CD8-positive, alpha-beta memory T cell (primary cell): ENCODE results near the gene UQCC2. TPM values are rescaled to one million over a fixed set of nuclear protein-coding genes. Genes with fewer than 3 reads are reported as not detected.
A peak's percentile ranks its signal among the peaks of the same experiment; 100 is the strongest.

Source experiments
- CTCF ChIA-PET: fragments of 350-600 bp; sonication (Branson Sonifier 250); formaldehyde crosslinking; loops from one replicate; lab custom pipeline; 2021; ENCODE audit warnings: antibody characterized with exemption; lab: Charles Lee
- POLR2A ChIA-PET: fragments of 350-600 bp; sonication (Branson Sonifier 250); formaldehyde crosslinking; loops from one replicate; lab custom pipeline; 2021; ENCODE audit warnings: antibody characterized with exemption; lab: Charles Lee
- DNase-seq, 5 donors: peaks; one replicate each; pipeline versions ENCODE4 v3.0.0 to v3.0.0-alpha.2; 2020 to 2022; ENCODE audit warnings: mixed read lengths in 1 of 5
- H3K27ac ChIP-seq: one replicate; pipeline ENCODE4 v1.7.0; 2013; ENCODE audit warnings: low read depth, mild to moderate bottlenecking, low read length, moderate library complexity
- H3K27me3 ChIP-seq: 2 replicates; pipeline ENCODE4 v1.7.0; 2013; ENCODE audit warnings: low read length, mild to moderate bottlenecking; ENCODE audit not compliant: insufficient read depth, poor library complexity, severe bottlenecking
- H3K36me3 ChIP-seq: 2 replicates; pipeline ENCODE4 v1.7.0; 2013; ENCODE audit warnings: mild to moderate bottlenecking, low read length, moderate library complexity; ENCODE audit not compliant: insufficient read depth
- H3K4me1 ChIP-seq: 2 replicates; pipeline ENCODE4 v1.7.0; 2013; ENCODE audit warnings: mild to moderate bottlenecking, low read length, moderate library complexity; ENCODE audit not compliant: insufficient read depth
- H3K4me3 ChIP-seq: 2 replicates; pipeline ENCODE4 v1.7.0; 2013; ENCODE audit warnings: mild to moderate bottlenecking, low read length
- H3K9me3 ChIP-seq: 2 replicates; pipeline ENCODE4 v1.7.0; 2013; ENCODE audit warnings: mild to moderate bottlenecking, low read length
- H3K27ac Mint-ChIP-seq, 8 donors: one replicate each; pipeline ENCODE4 v1.8.0; 2020 to 2021; ENCODE audit warnings: mixed read lengths in 8 of 8, mild to moderate bottlenecking in 6 of 8, inconsistent platforms in 3 of 8, moderate library complexity in 3 of 8
- H3K27me3 Mint-ChIP-seq, 2 donors: one replicate each; pipeline ENCODE4 v1.8.0; 2020 to 2021; ENCODE audit warnings: mixed read lengths in 2 of 2, mild to moderate bottlenecking in 1 of 2, moderate library complexity in 1 of 2
- H3K36me3 Mint-ChIP-seq, 3 donors: one replicate each; pipeline ENCODE4 v1.8.0; 2020 to 2021; ENCODE audit warnings: mixed read lengths in 3 of 3, inconsistent platforms in 1 of 3, mild to moderate bottlenecking in 1 of 3
- H3K4me1 Mint-ChIP-seq, 3 donors: one replicate each; pipeline ENCODE4 v1.8.0; 2020 to 2021; ENCODE audit warnings: mixed read lengths in 3 of 3, inconsistent platforms in 1 of 3, mild to moderate bottlenecking in 1 of 3
- H3K4me3 Mint-ChIP-seq, 7 donors: one replicate each; pipeline ENCODE4 v1.8.0; 2020 to 2021; ENCODE audit warnings: mixed read lengths in 7 of 7, mild to moderate bottlenecking in 6 of 7, moderate library complexity in 4 of 7, inconsistent platforms in 2 of 7
- H3K9me3 Mint-ChIP-seq, 5 donors: one replicate each; pipeline ENCODE4 v1.8.0; 2020 to 2022; ENCODE audit warnings: mixed read lengths in 5 of 5, mild to moderate bottlenecking in 3 of 5, moderate library complexity in 2 of 5, inconsistent platforms in 1 of 5
- polyA plus RNA-seq: library from polyadenylated mRNA; unstranded; fragments of 300-500 nt; fragmentation: Illumina TruSeq; gene quantifications from one replicate; pipeline ENCODE4 v1.2.3, GENCODE V29; 2021
- total RNA-seq, 2 experiments: library from RNA; stranded (reverse); gene quantifications; one replicate each; pipeline ENCODE4 v1.2.3, GENCODE V29; 2021

The UQCC2 gene
- total and polyA plus RNA-seq, 3 experiments from 2014 or later, result 46.7 to 157 (median 150) TPM

DNA sequence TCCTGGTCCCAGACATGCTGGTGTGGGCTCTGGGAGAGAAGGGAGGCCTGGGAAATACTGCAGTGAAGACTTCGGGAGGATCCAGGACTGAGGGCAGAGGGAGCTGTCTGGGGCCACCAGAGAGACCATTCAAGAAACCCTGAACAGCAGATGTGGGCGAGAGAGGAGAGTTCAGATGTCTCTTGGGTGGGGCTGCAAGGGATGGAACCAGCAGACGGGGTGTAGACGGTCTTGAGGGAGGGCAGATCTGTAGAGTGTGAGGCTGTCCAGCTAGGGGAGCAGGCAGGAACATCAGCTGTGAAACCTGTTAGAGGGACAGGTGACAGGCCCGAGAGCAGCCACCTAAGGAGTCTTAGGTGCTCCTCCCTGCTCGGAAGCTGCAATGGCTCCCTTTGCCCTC is 51.5 kb downstream of the UQCC2 start:
- no peaks in the 10 kb centered on the region for H3K27me3 ChIP-seq
- H3K36me3 ChIP-seq, result peaks cover 10% of the 10 kb centered on the region
- Mint-ChIP-seq H3K36me3 (peaks cover 0 to 83% (median 6%) of the 10 kb centered on the region in 3 donors), H3K27ac (peak overlapping the region in 4 of 8 donors; percentile 27 to 82 (median 48)), H3K4me1 (no peaks in the 10 kb centered on the region), H3K4me3 (no peak overlapping the region), H3K27me3 (no peaks in the 10 kb centered on the region), H3K9me3 (no peaks in the 10 kb centered on the region)
- H3K4me3 ChIP-seq, result no peak overlapping the region
- no peaks in the 10 kb centered on the region for H3K9me3 ChIP-seq
- no peaks in the 10 kb centered on the region for H3K4me1 ChIP-seq
- ChIA-PET CTCF (no interaction called here), POLR2A (no interaction called here)
- DNase-seq, result no peak
- no peak overlapping the region for H3K27ac ChIP-seq

- H3K4me1 Mint-ChIP-seq, result no peaks in the 10 kb centered on the region
- peaks cover 0 to 83% (median 6%) of the 10 kb centered on the region in 3 donors for H3K36me3 Mint-ChIP-seq
- H3K4me1 ChIP-seq, result no peaks in the 10 kb centered on the region
- no peak overlapping the region for H3K4me3 Mint-ChIP-seq
- CTCF ChIA-PET, result no interaction called here
- H3K36me3 ChIP-seq, result peaks cover 10% of the 10 kb centered on the region
- peak overlapping the region in 2 of 8 donors; percentile 69 to 79 for H3K27ac Mint-ChIP-seq
- H3K9me3 ChIP-seq, result no peaks in the 10 kb centered on the region
- POLR2A ChIA-PET, result no interaction called here
- no peak for DNase-seq
- no peaks in the 10 kb centered on the region for H3K9me3 Mint-ChIP-seq
- H3K4me3 ChIP-seq, result no peak overlapping the region
- no peaks in the 10 kb centered on the region for H3K27me3 Mint-ChIP-seq
- no peaks in the 10 kb centered on the region for H3K27me3 ChIP-seq
- H3K27ac ChIP-seq, result no peak overlapping the region
Measured at GRCh38 chr6:33658982-33659689, 52.4 kb downstream of the UQCC2 start.

DNA sequence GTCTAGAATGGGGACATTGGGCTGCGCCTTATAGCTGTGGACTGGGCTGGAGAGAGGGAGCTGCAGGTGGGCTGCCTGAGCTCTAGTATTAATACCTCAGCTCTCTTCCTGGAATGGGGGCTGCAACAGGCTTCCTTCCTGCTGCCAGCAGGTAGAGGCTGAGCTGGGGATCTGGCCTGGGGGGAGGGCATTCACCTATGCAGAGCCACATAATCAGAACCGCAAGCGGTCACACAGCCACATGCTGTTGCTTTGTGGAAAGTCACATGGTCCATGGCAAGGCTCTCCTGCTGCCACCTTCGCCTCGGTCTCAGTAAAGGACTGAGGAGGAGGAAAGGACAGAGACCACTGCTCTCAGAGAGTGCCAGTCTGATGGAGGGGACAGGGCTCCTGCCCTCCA is 54.7 kb downstream of the UQCC2 start:
- ChIA-PET CTCF (no interaction called here), POLR2A (interaction anchor here (0.6 kb wide), 1 partner anchor 104 kb away, joined by 4 read pairs; no protein-coding TSS in a partner anchor)
- DNase-seq, result no peak
- peaks cover 0 to 74% (median 4%) of the 10 kb centered on the region in 3 donors for H3K36me3 Mint-ChIP-seq
- no peaks in the 10 kb centered on the region for H3K9me3 Mint-ChIP-seq
- no peaks in the 10 kb centered on the region for H3K27me3 ChIP-seq
- no peak overlapping the region for H3K4me3 Mint-ChIP-seq
- H3K27ac ChIP-seq, result no peak overlapping the region
- H3K36me3 ChIP-seq, result peaks cover 4% of the 10 kb centered on the region
- no peaks in the 10 kb centered on the region for H3K27me3 Mint-ChIP-seq
- H3K4me1 Mint-ChIP-seq, result peaks cover 0 to 3% (median 0%) of the 10 kb centered on the region in 3 donors
- no peak overlapping the region for H3K4me3 ChIP-seq
- no peaks in the 10 kb centered on the region for H3K4me1 ChIP-seq
- peak overlapping the region in 3 of 8 donors; percentile 50 to 72 (median 66) for H3K27ac Mint-ChIP-seq
- no peaks in the 10 kb centered on the region for H3K9me3 ChIP-seq

- peaks cover 0 to 70% (median 1%) of the 10 kb centered on the region in 3 donors for H3K36me3 Mint-ChIP-seq
- no peak overlapping the region for H3K4me3 Mint-ChIP-seq
- Histone ChIP-seq H3K36me3 (peaks cover 10% of the 10 kb centered on the region), H3K4me3 (no peak overlapping the region), H3K27ac (no peak overlapping the region), H3K27me3 (no peaks in the 10 kb centered on the region), H3K9me3 (no peaks in the 10 kb centered on the region), H3K4me1 (no peaks in the 10 kb centered on the region)
- CTCF ChIA-PET, result interaction anchor here (1.1 kb wide), 1 partner anchor 69 kb away, joined by 3 read pairs; no protein-coding TSS in a partner anchor
- peaks cover 2 to 7% (median 4%) of the 10 kb centered on the region in 3 donors for H3K4me1 Mint-ChIP-seq
- POLR2A ChIA-PET, result interaction anchor here (2.0 kb wide), 1 partner anchor 9 kb away, joined by 5 read pairs; no protein-coding TSS in a partner anchor
- H3K9me3 Mint-ChIP-seq, result no peaks in the 10 kb centered on the region
- no peak for DNase-seq
- H3K27me3 Mint-ChIP-seq, result no peaks in the 10 kb centered on the region
- H3K27ac Mint-ChIP-seq, result peak overlapping the region in 6 of 8 donors; percentile 30 to 76 (median 60)
Measured at GRCh38 chr6:33654831-33655554, 56.5 kb downstream of the UQCC2 start.

- H3K27ac Mint-ChIP-seq, result peak overlapping the region in 2 of 8 donors; percentile 14 to 80
- no peak overlapping the region for H3K4me3 ChIP-seq
- no peak for DNase-seq
- no peaks in the 10 kb centered on the region for H3K27me3 Mint-ChIP-seq
- ChIA-PET POLR2A (no interaction called here), CTCF (interaction anchor here (0.9 to 1.0 kb wide), 2 partner anchors 20 to 66 kb away, joined by 3 read pairs; no protein-coding TSS in a partner anchor)
- peaks cover 0 to 62% (median 4%) of the 10 kb centered on the region in 3 donors for H3K36me3 Mint-ChIP-seq
- H3K9me3 Mint-ChIP-seq, result no peaks in the 10 kb centered on the region
- no peaks in the 10 kb centered on the region for H3K9me3 ChIP-seq
- H3K4me3 Mint-ChIP-seq, result no peak overlapping the region
- no peak overlapping the region for H3K27ac ChIP-seq
- peaks cover 19% of the 10 kb centered on the region for H3K36me3 ChIP-seq
- H3K27me3 ChIP-seq, result no peaks in the 10 kb centered on the region
- no peaks in the 10 kb centered on the region for H3K4me1 ChIP-seq
- peaks cover 8 to 19% (median 19%) of the 10 kb centered on the region in 3 donors for H3K4me1 Mint-ChIP-seq
Measured at GRCh38 chr6:33652002-33652401, 59.5 kb downstream of the UQCC2 start.

GRCh38 chr6:33651403-33651802 is 60.1 kb downstream of the UQCC2 start:
- H3K4me1 ChIP-seq, result no peaks in the 10 kb centered on the region
- no peaks in the 10 kb centered on the region for H3K27me3 Mint-ChIP-seq
- peaks cover 19% of the 10 kb centered on the region for H3K36me3 ChIP-seq
- peak overlapping the region in 2 of 8 donors; percentile 50 to 52 for H3K27ac Mint-ChIP-seq
- no peaks in the 10 kb centered on the region for H3K27me3 ChIP-seq
- ChIA-PET CTCF (interaction anchor here (0.9 to 1.0 kb wide), 2 partner anchors 19 to 65 kb away, joined by 3 read pairs; no protein-coding TSS in a partner anchor), POLR2A (interaction anchor here (0.7 kb wide), 1 partner anchor 10 kb away, joined by 9 read pairs; no protein-coding TSS in a partner anchor)
- H3K36me3 Mint-ChIP-seq, result peaks cover 0 to 60% (median 4%) of the 10 kb centered on the region in 3 donors
- H3K9me3 ChIP-seq, result no peaks in the 10 kb centered on the region
- no peak overlapping the region for H3K4me3 Mint-ChIP-seq
- no peaks in the 10 kb centered on the region for H3K9me3 Mint-ChIP-seq
- no peak overlapping the region for H3K4me3 ChIP-seq
- DNase-seq, result no peak
- peaks cover 10 to 21% (median 20%) of the 10 kb centered on the region in 3 donors for H3K4me1 Mint-ChIP-seq
- H3K27ac ChIP-seq, result no peak overlapping the region
